ENCODE results near the gene ATE1. TPM values are rescaled to one million over a fixed set of nuclear protein-coding genes. Genes with fewer than 3 reads are reported as not detected.

The ATE1 gene
- total RNA-seq, 4 donors from 2014 or later = 20.8 to 29.5 (median 24.9) TPM

DNA sequence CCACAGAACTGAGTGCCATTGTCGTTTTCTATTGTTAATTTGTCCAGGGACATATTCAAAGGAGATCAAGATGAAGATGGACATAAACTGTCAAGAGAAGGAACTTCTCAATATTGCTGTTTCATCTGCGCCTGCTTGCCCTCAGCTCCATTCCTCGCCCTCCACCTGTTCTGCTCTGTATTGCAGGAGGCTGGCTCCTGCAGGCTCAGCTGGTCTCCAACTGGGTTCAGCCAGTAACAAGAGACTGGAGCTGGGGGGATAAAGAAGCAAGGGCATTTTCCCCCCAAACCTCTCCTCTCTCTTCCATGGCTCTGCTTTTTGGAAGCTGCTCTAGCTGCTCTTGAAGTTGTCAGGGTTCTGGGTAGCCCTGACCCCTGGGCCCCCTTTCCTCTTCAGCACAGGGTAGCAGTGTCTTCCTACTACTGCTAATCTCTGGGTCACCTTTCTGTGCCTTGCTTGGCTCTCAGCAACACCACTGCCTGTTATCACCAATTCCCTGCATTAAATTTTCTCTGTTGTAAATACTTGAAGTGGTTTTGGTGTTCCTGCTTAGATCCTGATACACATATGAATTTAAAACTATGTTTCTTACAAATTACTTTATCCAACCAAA lies 180.6 kb downstream of the ATE1 start:
- ATAC-seq (ENCODE audit: low FRiP score) = no peak
- DNase-seq (ENCODE audit: low spot score) = no peak
- TF ChIP-seq, protein P1, sequence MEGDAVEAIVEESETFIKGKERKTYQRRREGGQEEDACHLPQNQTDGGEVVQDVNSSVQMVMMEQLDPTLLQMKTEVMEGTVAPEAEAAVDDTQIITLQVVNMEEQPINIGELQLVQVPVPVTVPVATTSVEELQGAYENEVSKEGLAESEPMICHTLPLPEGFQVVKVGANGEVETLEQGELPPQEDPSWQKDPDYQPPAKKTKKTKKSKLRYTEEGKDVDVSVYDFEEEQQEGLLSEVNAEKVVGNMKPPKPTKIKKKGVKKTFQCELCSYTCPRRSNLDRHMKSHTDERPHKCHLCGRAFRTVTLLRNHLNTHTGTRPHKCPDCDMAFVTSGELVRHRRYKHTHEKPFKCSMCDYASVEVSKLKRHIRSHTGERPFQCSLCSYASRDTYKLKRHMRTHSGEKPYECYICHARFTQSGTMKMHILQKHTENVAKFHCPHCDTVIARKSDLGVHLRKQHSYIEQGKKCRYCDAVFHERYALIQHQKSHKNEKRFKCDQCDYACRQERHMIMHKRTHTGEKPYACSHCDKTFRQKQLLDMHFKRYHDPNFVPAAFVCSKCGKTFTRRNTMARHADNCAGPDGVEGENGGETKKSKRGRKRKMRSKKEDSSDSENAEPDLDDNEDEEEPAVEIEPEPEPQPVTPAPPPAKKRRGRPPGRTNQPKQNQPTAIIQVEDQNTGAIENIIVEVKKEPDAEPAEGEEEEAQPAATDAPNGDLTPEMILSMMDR (IDR thresholded peaks at IDR 0.05) = no peak

DNA sequence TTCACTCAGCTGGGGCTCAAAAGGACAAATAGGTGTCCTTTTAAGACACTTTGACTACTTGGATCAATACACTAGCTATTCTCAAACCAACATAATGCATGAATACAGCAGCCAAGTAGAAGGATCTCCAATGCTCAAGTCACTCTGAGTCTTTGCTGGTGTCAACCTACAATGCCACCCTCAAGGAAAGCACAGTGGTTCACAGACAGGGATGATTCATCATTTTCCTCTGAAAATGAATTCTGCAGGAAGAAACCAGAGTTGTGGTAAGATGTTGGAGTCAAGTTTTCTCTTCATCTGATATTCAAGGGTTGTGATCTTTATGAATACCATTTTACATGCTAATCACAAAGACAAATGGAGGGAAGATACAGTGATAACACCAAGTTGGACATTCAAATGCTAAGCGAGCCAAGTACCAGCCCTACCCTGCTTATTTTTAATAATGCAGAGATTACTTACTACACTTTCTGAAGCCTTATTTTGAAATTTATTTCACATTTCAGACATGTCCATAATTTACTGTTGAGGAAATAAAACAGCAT lies 186.5 kb downstream of the ATE1 start:
- DNase-seq (ENCODE audit: low spot score) (no peak), ATAC-seq (ENCODE audit: low FRiP score) (no peak)
- TF ChIP-seq, protein P1 (IDR thresholded peaks at IDR 0.05) = no peak

DNA sequence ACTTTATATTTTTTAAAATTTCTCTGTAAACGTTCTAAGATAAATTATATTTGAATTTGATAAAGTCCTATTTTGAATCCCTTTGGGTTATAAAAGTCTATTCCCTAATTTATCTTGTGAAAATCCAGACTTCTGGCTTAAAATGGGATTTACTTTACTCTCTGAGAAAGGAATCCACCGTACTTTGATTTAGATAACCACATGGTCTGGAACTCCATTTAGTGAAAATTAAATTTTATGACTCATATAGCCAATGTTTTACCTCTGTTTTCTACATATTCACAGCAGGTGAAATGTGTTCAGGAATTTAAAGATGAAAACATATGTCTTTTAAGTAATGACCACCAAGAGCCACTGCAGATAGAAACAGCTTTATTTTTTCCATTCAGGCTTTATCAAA lies 187.8 kb downstream of the ATE1 start:
- TF ChIP-seq, protein P1 (IDR thresholded peaks at IDR 0.05) = no peak
- ATAC-seq (ENCODE audit: low FRiP score) (no peak), DNase-seq (ENCODE audit: low spot score) (no peak)

DNA sequence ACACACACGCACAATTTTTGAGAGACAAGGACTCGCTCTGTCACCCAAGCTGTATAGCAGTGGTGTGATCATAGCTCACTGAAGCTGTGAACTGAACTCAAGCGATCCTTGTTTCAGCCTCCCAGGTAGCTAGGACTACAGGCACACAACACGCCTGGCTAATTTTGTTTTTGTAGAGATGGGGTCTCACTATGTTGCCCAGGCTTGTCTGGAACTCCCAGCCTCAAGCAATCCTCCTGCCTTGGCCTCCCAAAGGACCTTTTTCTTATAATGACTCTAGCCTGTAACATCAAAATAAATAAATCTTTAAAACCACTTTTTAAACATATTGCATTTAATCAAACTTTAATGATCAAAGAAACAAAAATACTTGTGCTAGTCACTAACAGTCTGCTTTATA lies 188.7 kb downstream of the ATE1 start:
- no peak for ATAC-seq (ENCODE audit: low FRiP score)
- TF ChIP-seq, protein P1 (IDR thresholded peaks at IDR 0.05) = no peak
- DNase-seq (ENCODE audit: low spot score) = no peak

DNA sequence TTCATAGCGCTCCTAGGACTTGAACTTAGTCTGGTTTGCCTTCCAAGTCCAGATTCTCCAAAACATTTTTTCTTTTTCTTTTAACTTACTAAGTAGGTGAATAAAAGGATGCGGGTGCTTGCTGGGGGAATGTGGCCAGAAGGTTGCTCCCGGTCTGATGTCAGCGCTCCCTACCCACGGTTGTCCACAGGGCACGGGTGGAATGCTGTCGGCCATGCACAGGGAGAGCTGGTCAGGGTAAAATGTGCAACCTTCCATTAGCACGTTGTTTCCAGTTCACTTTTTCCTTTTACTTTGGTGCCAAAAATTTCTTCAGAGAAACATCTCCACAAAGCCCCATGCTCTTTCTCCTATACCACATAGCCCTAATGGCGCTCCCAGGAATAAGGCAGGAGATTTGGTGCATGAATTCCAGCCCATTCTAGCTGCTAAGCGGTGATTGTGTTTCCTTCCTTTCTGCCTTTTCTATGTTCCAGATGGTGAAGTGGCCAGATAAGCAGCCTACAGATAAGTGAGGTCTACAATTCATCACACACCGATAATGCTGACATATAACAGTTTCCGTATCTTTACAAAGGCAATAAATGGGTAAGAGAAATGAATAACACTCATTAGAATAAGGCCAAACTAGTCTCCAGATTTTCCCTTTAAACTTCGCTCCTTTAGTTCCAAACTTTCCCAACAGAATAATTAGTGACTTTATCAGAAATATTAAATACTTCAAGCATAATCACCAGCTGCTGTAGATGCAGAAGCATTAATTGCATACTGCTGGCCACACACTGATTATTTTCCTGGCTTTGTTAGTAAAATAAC lies 191.3 kb downstream of the ATE1 start:
- TF ChIP-seq, protein P1 (IDR thresholded peaks at IDR 0.05) = no peak
- no peak for DNase-seq (ENCODE audit: low spot score)
- no peak for ATAC-seq (ENCODE audit: low FRiP score)

DNA sequence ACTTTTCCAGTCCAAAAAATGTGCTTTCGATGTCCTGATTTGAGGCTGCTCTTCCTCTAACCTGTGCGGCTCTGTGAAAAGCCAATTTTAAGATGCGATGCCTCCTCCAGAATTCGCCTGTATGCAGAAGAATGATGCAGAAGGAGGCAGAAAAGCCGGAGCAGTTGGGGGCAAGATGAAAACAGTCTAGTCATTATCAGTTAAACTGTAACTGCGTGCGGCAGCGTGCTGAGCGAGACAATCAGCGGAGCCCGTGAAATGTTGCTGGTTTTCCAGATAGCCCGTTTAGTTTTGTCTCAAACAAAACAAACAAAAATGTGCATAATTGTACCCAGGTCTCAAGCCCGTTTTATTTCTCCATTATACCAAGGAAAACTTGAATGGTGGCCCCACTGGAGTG lies 192.6 kb downstream of the ATE1 start:
- TF ChIP-seq, protein P1 (IDR thresholded peaks at IDR 0.05) = no peak
- DNase-seq (ENCODE audit: low spot score) = no peak
- ATAC-seq (ENCODE audit: low FRiP score) = no peak
